VCaP (cell line): ENCODE measurements around the gene ATP5PO.

ENCODE experiments used
- H3K27ac ChIP-seq: fragments of 450-650 bp; 2 replicates; pipeline ENCODE4 v1.5.1; 2017
- TF ChIP-seq, protein P1 (sequence below): fragments of 450-650 bp; conservative IDR thresholded peaks from 2 replicates; pipeline ENCODE4 v1.5.1; 2017; ENCODE audit warnings: mild to moderate bottlenecking, moderate library complexity

Gene ATP5PO

DNA sequence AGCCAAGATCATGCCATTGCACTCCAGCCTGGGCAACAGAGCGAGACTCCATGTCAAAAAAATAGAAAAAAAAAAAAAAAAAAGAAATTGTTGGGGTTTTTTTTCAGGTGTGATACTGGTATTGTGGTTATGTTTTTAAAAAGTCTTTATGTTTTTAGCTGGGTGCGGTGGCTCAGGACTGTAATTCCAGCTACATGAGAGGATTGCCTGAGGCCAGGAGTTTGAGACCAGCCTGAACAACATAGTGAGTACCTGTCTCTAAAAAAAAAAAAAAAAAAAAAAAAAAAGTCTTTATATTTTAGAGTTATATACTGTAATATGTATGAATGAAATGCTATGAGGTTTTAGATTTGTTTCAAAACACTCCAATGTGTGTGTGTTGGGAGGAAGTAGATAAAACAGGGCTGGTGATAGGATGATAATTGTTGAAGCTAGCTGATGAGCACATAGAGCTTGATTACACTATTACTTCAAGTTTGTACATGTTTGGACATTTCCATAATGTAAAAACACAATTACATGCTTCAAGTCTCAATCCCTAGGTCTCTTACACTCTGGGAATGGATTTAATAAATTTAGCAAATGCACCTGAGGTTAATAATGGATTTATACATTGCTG is 30.2 kb upstream of the ATP5PO start:
- TF ChIP-seq, protein P1, sequence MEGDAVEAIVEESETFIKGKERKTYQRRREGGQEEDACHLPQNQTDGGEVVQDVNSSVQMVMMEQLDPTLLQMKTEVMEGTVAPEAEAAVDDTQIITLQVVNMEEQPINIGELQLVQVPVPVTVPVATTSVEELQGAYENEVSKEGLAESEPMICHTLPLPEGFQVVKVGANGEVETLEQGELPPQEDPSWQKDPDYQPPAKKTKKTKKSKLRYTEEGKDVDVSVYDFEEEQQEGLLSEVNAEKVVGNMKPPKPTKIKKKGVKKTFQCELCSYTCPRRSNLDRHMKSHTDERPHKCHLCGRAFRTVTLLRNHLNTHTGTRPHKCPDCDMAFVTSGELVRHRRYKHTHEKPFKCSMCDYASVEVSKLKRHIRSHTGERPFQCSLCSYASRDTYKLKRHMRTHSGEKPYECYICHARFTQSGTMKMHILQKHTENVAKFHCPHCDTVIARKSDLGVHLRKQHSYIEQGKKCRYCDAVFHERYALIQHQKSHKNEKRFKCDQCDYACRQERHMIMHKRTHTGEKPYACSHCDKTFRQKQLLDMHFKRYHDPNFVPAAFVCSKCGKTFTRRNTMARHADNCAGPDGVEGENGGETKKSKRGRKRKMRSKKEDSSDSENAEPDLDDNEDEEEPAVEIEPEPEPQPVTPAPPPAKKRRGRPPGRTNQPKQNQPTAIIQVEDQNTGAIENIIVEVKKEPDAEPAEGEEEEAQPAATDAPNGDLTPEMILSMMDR, result no peak
- no peak overlapping the region; the same call in 1 of the 2 replicates for H3K27ac ChIP-seq

DNA sequence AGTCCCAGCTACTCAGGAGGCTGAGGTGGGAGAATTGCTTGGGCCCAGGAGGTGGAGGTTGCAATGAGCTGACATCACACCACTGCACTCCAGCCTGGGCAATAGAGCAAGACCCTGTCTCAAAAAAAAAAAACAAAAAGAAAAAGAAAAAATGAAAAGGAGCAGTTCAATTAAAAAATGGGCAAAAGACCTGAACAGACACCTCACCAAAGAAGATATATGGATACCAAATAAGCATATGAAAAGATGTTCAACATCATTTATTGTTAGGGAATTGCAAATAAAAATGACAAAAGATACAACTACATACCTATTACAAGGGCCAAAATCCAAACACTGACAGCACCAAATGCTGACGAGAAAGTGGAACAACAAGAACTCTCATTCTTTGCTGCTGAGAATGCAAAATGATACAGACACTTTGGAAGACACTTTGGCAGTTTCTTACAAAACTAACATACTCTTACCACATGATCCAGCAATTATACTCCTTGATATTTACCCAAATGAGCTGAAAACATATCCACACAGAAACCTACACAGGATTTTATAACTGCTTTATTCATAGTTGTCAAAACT is 28.7 kb upstream of the ATP5PO start:
- TF ChIP-seq, protein P1, result no peak
- no peak overlapping the region for H3K27ac ChIP-seq

DNA sequence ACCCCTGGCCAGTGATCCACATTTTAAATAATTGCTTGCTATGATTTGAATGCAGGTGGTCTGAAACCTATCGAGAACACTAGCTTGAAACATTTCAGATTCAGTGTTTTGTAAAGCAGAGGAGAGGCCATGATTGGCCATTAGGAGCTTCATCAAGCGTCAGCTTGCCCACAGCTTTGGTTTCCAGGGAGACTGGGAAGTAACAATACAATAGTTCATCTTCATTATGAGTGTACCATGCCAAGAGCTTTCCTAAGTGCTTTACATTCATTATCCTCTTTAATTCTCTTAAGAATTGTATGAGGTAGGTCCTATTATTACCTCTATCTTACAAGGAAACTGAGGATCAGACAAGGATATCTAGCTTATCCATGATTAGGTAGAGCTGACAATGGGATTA is 27.7 kb upstream of the ATP5PO start:
- TF ChIP-seq, protein P1, result no peak

DNA sequence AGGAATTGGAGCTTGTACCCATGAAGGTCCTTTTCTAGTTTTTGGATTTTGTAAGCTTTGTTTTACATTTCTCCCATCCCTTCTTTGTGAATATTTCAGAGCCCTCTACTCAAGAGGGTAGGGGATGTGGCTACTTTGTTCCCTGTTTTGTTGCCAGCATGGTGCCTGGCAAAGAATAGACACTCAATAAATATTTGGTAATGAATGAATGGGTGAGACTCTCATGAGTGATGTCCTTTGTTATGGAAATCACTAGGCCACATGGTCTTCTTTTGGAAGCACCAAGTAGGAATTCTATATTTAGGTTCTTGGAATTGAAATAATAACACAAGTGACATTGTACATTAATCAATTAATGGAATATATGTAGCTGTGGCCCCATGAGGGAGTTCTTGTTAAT is 26.8 kb upstream of the ATP5PO start:
- no peak overlapping the region for H3K27ac ChIP-seq
- TF ChIP-seq, protein P1, result no peak

More for the DNA sequence above, 27.7 kb upstream of the ATP5PO start:
- H3K27ac ChIP-seq, result no peak overlapping the region

DNA sequence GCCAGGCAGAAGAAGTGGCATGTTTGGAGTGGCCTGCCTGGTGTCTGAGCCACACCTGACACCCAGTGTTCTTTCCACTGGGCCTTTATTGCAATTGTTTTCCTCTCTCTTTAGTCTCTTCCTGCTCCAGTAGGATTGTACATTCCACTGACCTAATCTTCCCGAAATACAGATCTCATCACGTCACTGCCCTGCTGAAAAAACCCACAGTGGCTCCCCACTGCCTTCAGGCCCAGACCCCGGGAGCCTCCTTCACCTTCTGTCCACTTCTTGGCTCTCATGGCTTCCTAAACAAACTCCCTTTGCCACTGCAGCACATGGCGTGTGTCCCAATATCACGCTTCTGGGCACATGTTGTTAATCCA is 25.3 kb upstream of the ATP5PO start:
- TF ChIP-seq, protein P1, result no peak
- no peak overlapping the region for H3K27ac ChIP-seq

DNA sequence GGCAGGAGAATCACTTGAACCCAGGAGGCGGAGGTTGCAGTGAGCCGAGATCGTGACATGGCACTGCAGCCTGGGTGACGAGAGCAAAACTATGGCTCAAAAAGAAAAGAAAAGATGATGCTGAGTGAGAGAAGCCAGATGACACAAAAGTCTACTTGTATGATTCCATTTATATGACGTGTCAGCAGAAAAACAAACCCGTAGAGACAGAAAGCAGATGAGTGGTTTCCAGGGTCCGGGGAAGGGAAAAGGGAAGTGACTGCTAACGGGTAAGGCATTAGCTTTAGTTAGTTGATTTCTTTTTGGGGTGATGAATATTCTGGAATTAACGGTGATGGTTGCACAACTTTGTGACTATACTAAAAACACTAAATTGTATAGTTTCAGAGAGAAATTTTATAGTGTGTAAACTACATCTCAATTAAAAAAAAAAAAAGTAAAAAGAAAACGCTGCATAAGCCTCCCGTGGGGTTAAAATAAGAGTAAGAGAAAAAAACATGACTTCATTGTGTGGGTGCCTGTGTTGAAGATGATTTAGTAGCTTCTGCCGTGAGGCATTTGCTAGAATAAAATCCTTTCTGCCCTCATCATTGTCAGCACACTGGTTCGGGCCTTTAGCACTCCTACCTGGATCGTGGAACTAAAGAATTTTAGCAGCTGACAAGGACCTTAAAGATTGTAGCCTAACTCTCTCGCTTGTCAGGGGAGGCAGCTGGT is 24.7 kb upstream of the ATP5PO start:
- TF ChIP-seq, protein P1, result no peak
- H3K27ac ChIP-seq, result no peak overlapping the region

DNA sequence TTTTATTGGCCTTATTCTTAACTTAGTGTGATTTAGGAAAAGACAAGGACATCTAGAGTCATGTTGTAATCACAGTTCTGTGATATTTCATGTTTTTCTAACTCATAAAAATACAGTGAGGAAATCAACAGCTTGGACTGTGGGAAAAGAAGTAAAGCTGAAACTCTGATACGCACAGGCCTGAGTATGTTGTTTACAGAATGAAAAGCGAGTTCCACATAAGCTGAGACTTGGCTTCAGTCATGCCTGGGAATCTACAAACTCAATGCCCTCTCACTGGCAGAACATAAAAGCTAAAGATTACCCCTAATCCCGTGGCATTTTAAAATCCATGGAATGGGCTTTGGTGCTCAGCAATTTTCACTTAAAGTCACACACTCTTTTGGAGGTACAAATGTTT is 23.6 kb upstream of the ATP5PO start:
- no peak overlapping the region for H3K27ac ChIP-seq
- TF ChIP-seq, protein P1, result no peak
